SK-N-SH (cell line): Measurements from ENCODE around the gene TRPM2. TPM values are rescaled to one million over a fixed set of nuclear protein-coding genes. Genes with fewer than 3 reads are reported as not detected.

Experiments used
- CTCF ChIA-PET: fragments of 300-600, 350-600 bp; formaldehyde crosslinking; extraction: SDS; loops from one replicate; lab custom pipeline; 2021; lab: Yijun Ruan, JAX
- POLR2A ChIA-PET: fragments of 350-600 bp; sonication (Branson Sonifier 250); formaldehyde crosslinking; extraction: SDS; loops from one replicate; lab custom pipeline; 2020; ENCODE audit warnings: antibody characterized with exemption, inconsistent platforms; lab: Yijun Ruan, JAX
- DNase-seq: peaks from one replicate; pipeline ENCODE4 v3.0.0; 2012
- H2AFZ ChIP-seq: fragments of 200-600 bp; sonication (generic); 2 replicates; pipeline ENCODE4 v1.8.1; 2016; ENCODE audit warnings: antibody characterized with exemption, mild to moderate bottlenecking, low read depth
- H3F3A ChIP-seq: fragments of 200-600 bp; sonication (generic); replicated peaks from 2 replicates; pipeline ENCODE3; 2016; ENCODE audit warnings: antibody characterized with exemption, mild to moderate bottlenecking; ENCODE audit not compliant: insufficient read depth
- H3K27ac ChIP-seq, 2 experiments: fragments of 200-500 bp in 1 of 2; fragments of 200-600 bp in 1 of 2; sonication (Bioruptor generic) in 1 of 2; sonication (generic), shearing (Covaris generic) in 1 of 2; 2 replicates each; pipeline versions ENCODE4 v1.5.1 to v1.6.1; 2014 to 2016; ENCODE audit warnings: low read depth in 2 of 2, inconsistent platforms in 1 of 2, low read length in 1 of 2, mild to moderate bottlenecking in 1 of 2, mixed read lengths in 1 of 2
- H3K27me3 ChIP-seq: fragments of 200-600 bp; sonication (generic), shearing (Covaris generic); 2 replicates; pipeline ENCODE4 v1.6.1; 2016; ENCODE audit warnings: mixed run types; ENCODE audit not compliant: insufficient read depth
- H3K36me3 ChIP-seq, 2 experiments: fragments of 200-500 bp in 1 of 2; fragments of 200-600 bp in 1 of 2; sonication (Bioruptor generic) in 1 of 2; sonication (generic) in 1 of 2; replicated peaks in 1 of 2; 2 replicates each; pipeline versions ENCODE3 to v1.5.1; 2014 to 2016; ENCODE audit warnings: low read length in 1 of 2, mild to moderate bottlenecking in 1 of 2; ENCODE audit not compliant: insufficient read depth in 2 of 2, control insufficient read depth in 1 of 2
- H3K4me1 ChIP-seq, 2 experiments: fragments of 200-500 bp in 1 of 2; fragments of 200-600 bp in 1 of 2; sonication (Bioruptor generic) in 1 of 2; sonication (generic), shearing (Covaris generic) in 1 of 2; 2 replicates each; pipeline versions ENCODE4 v1.5.1 to v1.6.1; 2014 to 2016; ENCODE audit warnings: low read depth in 1 of 2, low read length in 1 of 2, mixed run types in 1 of 2; ENCODE audit not compliant: insufficient read depth in 2 of 2, control insufficient read depth in 1 of 2
- H3K4me2 ChIP-seq: fragments of 200-600 bp; sonication (generic), shearing (Covaris generic); 2 replicates; pipeline ENCODE4 v1.6.1; 2017; ENCODE audit warnings: mixed run types
- H3K4me3 ChIP-seq, 2 experiments: fragments of 200-500 bp in 1 of 2; fragments of 200-600 bp in 1 of 2; sonication (Bioruptor generic) in 1 of 2; sonication (generic), shearing (Covaris generic) in 1 of 2; 2 replicates each; pipeline versions ENCODE4 v1.5.1 to v1.8.1; 2014 to 2016; ENCODE audit warnings: low read depth in 2 of 2, inconsistent platforms in 1 of 2, low read length in 1 of 2, mild to moderate bottlenecking in 1 of 2, mixed read lengths in 1 of 2, moderate library complexity in 1 of 2
- H3K79me2 ChIP-seq: fragments of 200-600 bp; sonication (generic); 2 replicates; pipeline ENCODE4 v1.8.1; 2017; ENCODE audit warnings: mild to moderate bottlenecking; ENCODE audit not compliant: insufficient read depth
- H3K9ac ChIP-seq: fragments of 200-600 bp; sonication (generic); 2 replicates; pipeline ENCODE4 v1.6.1; 2017; ENCODE audit warnings: mixed run types
- H3K9me2 ChIP-seq: fragments of 200-600 bp; sonication (generic); 2 replicates; pipeline ENCODE4 v1.6.1; 2017; ENCODE audit warnings: mixed run types
- H3K9me3 ChIP-seq: fragments of 200-600 bp; sonication (generic); 2 replicates; pipeline ENCODE4 v1.6.1; 2017; ENCODE audit warnings: mixed run types, mild to moderate bottlenecking, moderate library complexity
- H4K20me1 ChIP-seq: fragments of 200-600 bp; sonication (generic); 2 replicates; pipeline ENCODE4 v1.6.1; 2017; ENCODE audit warnings: mild to moderate bottlenecking, mixed run types; ENCODE audit not compliant: insufficient read depth
- ELF1 ChIP-seq: IDR thresholded peaks from 2 replicates; pipeline ENCODE4 v1.4.0; 2012
- EZH2phosphoT487 ChIP-seq: fragments of 200-600 bp; sonication (generic); IDR thresholded peaks from 2 replicates; pipeline ENCODE4 v1.6.1; 2017; ENCODE audit warnings: low read depth, mixed run types, mild to moderate bottlenecking, antibody characterized with exemption, moderate library complexity, borderline replicate concordance
- FOSL2 ChIP-seq: IDR thresholded peaks from 2 replicates; pipeline ENCODE4 v1.4.0; 2012; ENCODE audit warnings: low read depth, mild to moderate bottlenecking, moderate library complexity, borderline replicate concordance
- FOXM1 ChIP-seq: IDR thresholded peaks from 2 replicates; pipeline ENCODE4 v1.4.0; 2012; ENCODE audit warnings: low read depth, mild to moderate bottlenecking
- GABPA ChIP-seq: IDR thresholded peaks from 2 replicates; pipeline ENCODE4 v1.4.0; 2012; ENCODE audit warnings: low read depth, mild to moderate bottlenecking
- GATA2 ChIP-seq: sonication (generic); formaldehyde crosslinking; IDR thresholded peaks from 2 replicates; pipeline ENCODE4 v1.5.0; 2020; ENCODE audit warnings: mild to moderate bottlenecking, missing genetic modification reagents
- JUND ChIP-seq: IDR thresholded peaks from 2 replicates; pipeline ENCODE4 v1.4.0; 2012
- MAX ChIP-seq: IDR thresholded peaks from 2 replicates; pipeline ENCODE4 v1.4.0; 2012; ENCODE audit warnings: low read depth
- MXI1 ChIP-seq: IDR thresholded peaks from 2 replicates; pipeline ENCODE4 v1.6.1; 2012; ENCODE audit warnings: mild to moderate bottlenecking, low read depth, low read length, improper control_type of control experiment
- NFIC ChIP-seq: IDR thresholded peaks from 2 replicates; pipeline ENCODE4 v1.4.0; 2012; ENCODE audit warnings: borderline replicate concordance
- PBX3 ChIP-seq: IDR thresholded peaks from 2 replicates; pipeline ENCODE4; 2012
- RAD21 ChIP-seq: IDR thresholded peaks from 2 replicates; pipeline ENCODE4 v1.6.1; 2012; ENCODE audit warnings: mild to moderate bottlenecking, low read length
- RCOR1 ChIP-seq: fragments of 150-350 bp; IDR thresholded peaks from 2 replicates; pipeline ENCODE4 v1.6.1; 2017; ENCODE audit warnings: antibody characterized with exemption, low read length
- REST ChIP-seq: IDR thresholded peaks from 2 replicates; pipeline ENCODE4 v1.6.1; 2012; ENCODE audit warnings: mild to moderate bottlenecking, low read depth, low read length, moderate library complexity
- RFX5 ChIP-seq: IDR thresholded peaks from 2 replicates; pipeline ENCODE4 v1.6.1; 2012; ENCODE audit warnings: mild to moderate bottlenecking, improper control_type of control experiment, low read length
- SMC3 ChIP-seq: IDR thresholded peaks from 2 replicates; pipeline ENCODE4 v1.6.1; 2012; ENCODE audit warnings: low read depth, low read length, improper control_type of control experiment
- TAF1 ChIP-seq: IDR thresholded peaks from 2 replicates; pipeline ENCODE4 v1.6.1; 2012; ENCODE audit warnings: low read depth, mild to moderate bottlenecking, low read length, moderate library complexity, borderline replicate concordance
- USF1 ChIP-seq: IDR thresholded peaks from 2 replicates; pipeline ENCODE4 v1.4.0; 2012; ENCODE audit warnings: low read depth, borderline replicate concordance
- YY1 ChIP-seq: IDR thresholded peaks from 2 replicates; pipeline ENCODE4 v1.4.0; 2012; ENCODE audit warnings: low read depth, mild to moderate bottlenecking
- ZBTB33 ChIP-seq: IDR thresholded peaks from 2 replicates; pipeline ENCODE4 v1.4.0; 2012; ENCODE audit warnings: low read depth, borderline replicate concordance
- WGBS: methylation state at CpG from one replicate; pipeline ENCODE4 v1.1.6; 2017; ENCODE audit warnings: low lambda C conversion rate; 5-methylcytosine and 5-hydroxymethylcytosine counted together
- polyA plus RNA-seq, 3 experiments: library from polyadenylated mRNA; depleted of rRNA; stranded (reverse); fragments of >200 nt; gene quantifications; 2 replicates each; pipeline ENCODE4 v1.2.3, GENCODE V29; 2012

Gene TRPM2
- polyA plus RNA-seq, 1 of the 3 experiments (the other 2 are of a cell fraction) = not detected

GRCh38 chr21:44439211-44439600 is 85.8 kb downstream of the TRPM2 start:
- no peak overlapping the region for H2AFZ ChIP-seq
- H4K20me1 ChIP-seq = no peaks in the 10 kb centered on the region
- no peak for DNase-seq
- peak overlapping the region in 1 of 2 experiments; percentile 93; a peak in 2 of 4 replicates for H3K27ac ChIP-seq
- H3K4me2 ChIP-seq = no peak overlapping the region
- TF ChIP-seq NFIC = no peak
- no peak for TF ChIP-seq EZH2phosphoT487
- no peak for TF ChIP-seq TAF1
- TF ChIP-seq GABPA = no peak
- no peak for TF ChIP-seq FOXM1
- TF ChIP-seq MAX = no peak
- TF ChIP-seq RFX5 = no peak
- TF ChIP-seq FOSL2 = no peak
- TF ChIP-seq SMC3 = no peak
- TF ChIP-seq RAD21 = no peak
- no peak for TF ChIP-seq YY1
- TF ChIP-seq GATA2 (CRISPR knock-in tag) = no peak
- TF ChIP-seq USF1 = no peak
- no peak for TF ChIP-seq REST
- TF ChIP-seq MXI1 = no peak
- no peak for TF ChIP-seq ZBTB33
- TF ChIP-seq JUND = no peak
- TF ChIP-seq ELF1 = no peak
- TF ChIP-seq RCOR1 = no peak
- no peak for TF ChIP-seq PBX3
- no peaks in the 10 kb centered on the region for H3F3A ChIP-seq
- ChIA-PET POLR2A (interaction anchor here (1.3 kb wide), 1 partner anchor 11 kb away, joined by 7 read pairs; no protein-coding TSS in a partner anchor), CTCF (interaction anchor here (0.7 to 1.7 kb wide), 11 partner anchors 10 to 354 kb away, joined by 3 to 12 read pairs (median 3); partner anchors contain the start of gene LRRC3)
- H3K36me3 ChIP-seq = no peaks in the 10 kb centered on the region
- no peaks in the 10 kb centered on the region for H3K79me2 ChIP-seq
- H3K27me3 ChIP-seq = no peaks in the 10 kb centered on the region
- 42% methylated on average over 6 of the region's 11 CpGs for WGBS
- no peak overlapping the region for H3K9ac ChIP-seq
- peaks cover 0 to 54% of the 10 kb centered on the region in 2 experiments; a peak in 1 of 4 replicates for H3K4me1 ChIP-seq
- no peaks in the 10 kb centered on the region for H3K9me3 ChIP-seq
- no peak overlapping the region for H3K4me3 ChIP-seq
- H3K9me2 ChIP-seq = no peaks in the 10 kb centered on the region
